ENCODE measurements around the gene ZCCHC3.

- no peak for TF ChIP-seq EZH2 (IDR thresholded peaks at IDR 0.05; ENCODE audit: insufficient read depth, poor library complexity, severe bottlenecking)
- TF ChIP-seq EZH2phosphoT487 (IDR thresholded peaks at IDR 0.05; ENCODE audit: insufficient read depth, low read depth), result no peak
Observed at GRCh38 chr20:286508-286907, 10.9 kb upstream of the ZCCHC3 start.
